Stimulated activated CD4-positive, alpha-beta T cell treated with anti-CD3 and anti-CD28 coated beads, TNF-alpha, amount 100 ng/mL, for 4 hours (primary cell): ENCODE data around the gene IL31.
A peak's percentile ranks its signal among the peaks of the same experiment; 100 is the strongest.
"Not testable (repeated sequence)": the region's sequence is repeated elsewhere in the genome, so short reads cannot be mapped to it uniquely, and the experiment has no call there.

ENCODE experiments used
- DNase-seq, 3 experiments: peaks; one replicate each; pipeline ENCODE4 v3.0.0-alpha.2; 2020; ENCODE audit warnings: low read depth in 3 of 3

The IL31 gene

GRCh38 chr12:122192441-122192840 lies 18.4 kb upstream of the IL31 start:
- no peak for DNase-seq

GRCh38 chr12:122190842-122191668 lies 17.0 kb upstream of the IL31 start:
- DNase-seq: peak; percentile 40 to 49 (median 41)

GRCh38 chr12:122189626-122190475 lies 15.8 kb upstream of the IL31 start:
- DNase-seq: no peak

DNA sequence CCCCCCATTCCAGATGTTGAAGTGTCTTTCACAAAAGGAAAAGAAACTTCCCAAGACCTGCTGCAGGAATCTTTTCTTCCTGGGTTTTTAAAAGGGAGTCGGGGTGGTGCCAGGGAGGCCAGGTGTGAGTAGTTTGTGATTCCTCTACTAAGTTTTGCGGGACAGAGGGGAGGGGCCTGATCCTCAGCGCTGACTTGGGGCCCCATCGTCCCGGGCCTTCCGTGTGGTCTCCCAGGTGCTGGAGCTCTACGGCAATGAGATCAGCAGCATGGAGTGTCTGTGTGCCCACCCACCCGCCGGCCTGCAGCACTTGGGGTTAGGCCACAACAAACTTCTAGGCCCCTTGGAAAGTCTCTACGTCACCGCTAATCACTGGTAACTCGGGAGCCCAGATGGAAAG lies 13.4 kb upstream of the IL31 start:
- DNase-seq: no peak

GRCh38 chr12:122185494-122186082 lies 11.6 kb upstream of the IL31 start:
- no peak for DNase-seq

GRCh38 chr12:122185079-122185478 lies 11.1 kb upstream of the IL31 start:
- no peak for DNase-seq

DNA sequence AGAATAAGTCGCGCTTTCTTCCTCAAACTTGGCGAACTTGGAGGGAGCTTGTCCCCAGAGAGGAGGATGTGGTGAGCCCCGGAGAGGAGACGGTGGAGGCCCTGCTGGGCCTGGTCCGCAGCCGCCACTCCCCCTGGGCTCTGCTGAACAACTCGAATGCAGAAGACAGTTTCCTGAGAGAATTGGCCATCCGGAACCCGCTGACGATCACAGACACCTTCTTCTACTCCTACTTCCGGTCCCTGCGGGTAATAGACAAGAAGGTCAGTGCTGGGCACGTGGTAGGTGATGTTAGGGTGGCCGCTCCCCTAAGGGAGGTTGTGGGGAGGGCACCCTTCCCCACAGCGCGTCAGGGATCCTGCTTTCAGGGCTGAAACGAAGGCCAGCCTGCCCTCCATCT lies 10.5 kb upstream of the IL31 start:
- no peak for DNase-seq

- DNase-seq: no peak
These were observed 9.5 kb upstream of the IL31 start for GRCh38 chr12:122183588-122183940.

DNA sequence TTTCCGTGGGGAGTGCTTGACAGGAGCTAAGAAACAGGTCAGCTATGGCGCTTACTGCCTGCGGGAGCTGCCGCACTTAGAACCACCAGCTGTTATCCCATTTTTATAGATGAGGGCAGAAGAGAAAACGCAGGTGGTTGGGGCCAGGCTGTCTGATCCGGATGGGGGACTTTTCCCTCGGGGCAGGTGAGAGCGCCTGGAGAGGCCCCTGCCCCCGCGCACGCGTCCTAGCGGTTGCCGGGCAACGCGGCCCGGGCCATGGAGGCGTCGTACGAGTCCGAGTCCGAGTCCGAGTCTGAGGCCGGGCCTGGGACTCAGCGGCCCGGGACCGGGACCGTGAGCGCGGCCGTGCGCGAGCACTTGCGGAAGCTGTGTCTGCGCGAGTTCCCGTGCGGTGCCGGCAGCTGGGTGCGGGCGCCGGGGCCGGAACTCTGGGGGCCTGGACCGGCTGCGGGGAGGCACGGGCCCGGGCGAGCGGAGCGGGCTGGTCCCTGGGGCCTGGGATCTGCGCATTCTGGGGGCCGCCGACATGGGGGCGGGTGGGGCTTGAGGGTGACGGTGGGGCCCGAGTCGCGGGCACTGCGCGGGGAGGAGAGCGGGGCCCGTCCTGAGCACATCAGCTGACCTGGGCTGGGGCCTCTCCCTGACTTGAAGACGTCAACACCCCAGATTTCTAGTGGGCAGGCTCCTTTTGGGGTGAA lies 9.0 kb upstream of the IL31 start, which contains the start of gene LRRC43:
Gene LRRC43 (plus strand): TSS at position 237 of the 701 bp plus-strand sequence. CDS start 22 bp downstream, at position 259.
- no peak for DNase-seq

DNA sequence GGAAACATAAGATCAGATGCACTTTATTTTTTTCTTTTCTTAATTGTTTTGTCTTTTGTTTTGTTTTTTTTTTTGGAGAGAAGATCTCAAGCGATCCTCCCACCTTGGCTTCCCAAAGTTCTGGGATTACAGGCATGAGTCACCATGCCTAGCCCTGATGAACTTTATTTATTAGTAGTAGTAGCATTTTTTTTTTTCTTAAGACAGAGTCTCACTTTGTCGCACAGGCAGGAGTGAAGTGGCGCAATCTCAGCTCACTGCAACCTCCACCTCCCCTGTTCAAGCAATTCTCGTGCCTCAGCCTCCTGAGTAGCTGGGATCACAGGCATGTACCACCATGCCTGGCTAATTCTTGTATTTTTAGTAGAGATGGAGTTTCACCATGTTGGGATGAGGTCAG lies 2.5 kb upstream of the IL31 start:
- DNase-seq: not testable (repeated sequence)

DNA sequence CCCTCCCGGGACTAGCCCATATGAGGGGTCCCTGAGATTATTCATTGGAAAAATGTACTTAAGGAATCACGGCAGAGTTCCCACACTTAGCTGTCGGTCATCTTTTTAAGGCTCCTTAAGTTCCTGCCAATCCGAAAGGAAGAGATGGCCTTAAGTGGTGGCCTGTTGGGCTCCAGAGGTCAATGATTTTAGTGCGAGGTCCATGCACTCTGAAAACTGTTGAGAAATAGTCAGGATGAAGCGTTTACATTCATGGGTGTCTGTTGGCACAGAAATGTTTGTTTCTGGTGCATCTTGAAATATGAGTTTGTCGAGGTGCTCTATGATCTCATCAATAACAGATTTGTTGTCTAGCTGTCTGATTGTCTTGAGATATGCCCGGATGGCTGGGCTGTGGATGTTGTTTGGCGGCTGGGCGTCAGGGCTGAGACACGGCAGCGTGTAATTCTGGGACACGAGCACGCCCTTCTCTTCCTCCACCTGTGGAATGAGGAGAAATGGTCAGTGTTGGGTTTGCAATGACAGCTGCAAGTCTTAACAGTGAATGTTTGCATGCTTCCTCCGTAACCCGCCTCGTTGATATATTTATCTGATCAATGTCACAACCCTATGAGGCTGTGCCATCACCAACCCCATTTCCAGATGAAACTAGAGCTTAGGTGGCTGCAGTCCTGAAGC lies 1.6 kb downstream of the IL31 start:
- no peak for DNase-seq

GRCh38 chr12:122171399-122171798 lies 2.6 kb downstream of the IL31 start:
- DNase-seq: no peak

DNA sequence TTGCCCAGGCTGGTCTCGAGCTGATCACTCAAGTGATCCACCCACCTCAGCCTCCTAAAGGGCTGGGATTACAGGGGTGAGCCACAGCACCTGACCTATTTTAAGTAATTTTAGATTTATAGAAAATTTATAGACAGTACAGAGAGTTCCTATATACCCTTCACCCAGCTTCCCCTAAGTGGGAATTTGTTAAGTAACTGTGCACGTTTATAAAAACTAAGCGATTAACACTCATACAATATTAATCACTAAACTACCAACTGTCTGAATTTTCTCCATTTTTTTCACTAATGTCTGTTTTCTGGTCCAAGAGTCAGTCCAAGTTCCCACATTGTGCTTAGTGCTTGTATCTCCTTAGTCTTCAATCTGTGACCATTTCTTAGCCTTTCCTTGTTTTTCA lies 5.5 kb downstream of the IL31 start:
- DNase-seq: no peak

GRCh38 chr12:122167356-122167925 lies 6.6 kb downstream of the IL31 start:
- DNase-seq: no peak

DNA sequence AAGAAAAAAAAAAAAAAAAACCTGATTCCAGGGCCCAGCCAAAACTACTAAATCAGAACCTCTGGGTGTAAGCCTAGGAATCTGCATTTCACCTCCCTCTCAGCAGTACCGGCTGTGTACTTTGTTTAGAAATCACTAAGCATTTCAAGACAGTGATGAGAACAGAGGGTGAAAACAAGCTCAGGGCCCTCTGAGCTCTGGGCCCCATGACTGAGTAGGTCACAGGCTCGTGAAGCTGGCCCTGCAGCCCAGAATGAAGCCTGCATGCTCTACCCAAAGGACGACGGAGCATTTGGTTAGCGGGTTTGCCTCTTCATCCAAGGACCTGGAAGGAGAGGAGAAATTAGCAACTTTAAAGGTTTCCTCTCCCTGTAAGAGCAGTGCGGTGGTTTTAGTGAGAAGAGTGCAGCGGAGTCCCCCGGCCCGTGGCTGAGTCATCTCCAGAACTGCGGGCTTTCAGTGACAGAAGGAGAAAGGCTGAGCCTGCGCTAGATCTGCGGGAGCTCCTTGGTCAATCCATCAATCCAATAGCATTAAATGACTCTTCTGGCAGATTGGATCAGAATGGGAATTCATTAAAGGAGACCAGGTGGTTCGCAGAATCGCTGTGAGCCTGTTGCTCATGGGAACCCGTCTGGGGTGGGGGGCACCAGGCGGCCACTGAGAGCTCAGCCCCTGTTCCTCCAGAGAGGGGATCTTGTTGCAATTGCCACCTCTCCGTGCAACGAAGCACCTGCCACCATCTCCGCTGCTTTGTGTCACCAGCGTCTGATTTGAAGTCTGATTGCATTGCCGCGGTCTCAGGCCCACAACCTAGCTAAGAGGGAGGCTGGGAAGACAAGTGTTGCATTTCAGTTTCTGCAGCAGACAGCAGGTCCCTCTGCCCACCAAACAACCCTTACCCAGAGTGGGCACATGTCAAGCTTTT lies 7.3 kb downstream of the IL31 start:
- DNase-seq: no peak

GRCh38 chr12:122162976-122163375 lies 11.0 kb downstream of the IL31 start:
- no peak for DNase-seq

GRCh38 chr12:122161682-122162081 lies 12.3 kb downstream of the IL31 start:
- no peak for DNase-seq

- no peak for DNase-seq
These were observed 13.3 kb downstream of the IL31 start for GRCh38 chr12:122160761-122161160.

- no peak for DNase-seq
These were observed 14.1 kb downstream of the IL31 start for GRCh38 chr12:122159882-122160281.
